Naive thymus-derived CD4-positive, alpha-beta T cell (primary cell): Measurements from ENCODE around the gene TMEM45A. TPM values are rescaled to one million over a fixed set of nuclear protein-coding genes. Genes with fewer than 3 reads are reported as not detected.

Experiments
- ATAC-seq: fragments of 150-1000 bp; cut with Tn5 transposase; 2 replicates; pipeline ENCODE4 v1.10.0; 2021; ENCODE audit warnings: mild to moderate bottlenecking, moderate library complexity
- CTCF ChIA-PET: fragments of 350-600 bp; sonication (Branson Sonifier 250); formaldehyde crosslinking; loops from one replicate; lab custom pipeline; 2021; ENCODE audit warnings: antibody characterized with exemption; lab: Charles Lee
- POLR2A ChIA-PET: fragments of 350-600 bp; sonication (Branson Sonifier 250); formaldehyde crosslinking; loops from one replicate; lab custom pipeline; 2021; ENCODE audit warnings: antibody characterized with exemption, inconsistent platforms; lab: Charles Lee
- DNase-seq, 9 donors: peaks; one replicate each; pipeline versions ENCODE4 v3.0.0 to v3.0.0-alpha.2; 2020 to 2022; ENCODE audit warnings: mixed read lengths in 1 of 9
- H3K27ac ChIP-seq: one replicate; pipeline ENCODE4 v1.7.0; 2013; ENCODE audit warnings: mild to moderate bottlenecking, low read depth, low read length, moderate library complexity
- H3K27me3 ChIP-seq, 2 donors: one replicate each; pipeline ENCODE4 v1.7.0; 2013; ENCODE audit warnings: low read length in 2 of 2, mild to moderate bottlenecking in 2 of 2, moderate library complexity in 2 of 2; ENCODE audit not compliant: control insufficient read depth in 2 of 2, insufficient read depth in 2 of 2
- H3K36me3 ChIP-seq, 3 experiments: 1 replicate in 2 of 3; 2 replicates in 1 of 3; pipeline ENCODE4 v1.7.0; 2013; ENCODE audit warnings: low read length in 3 of 3, mild to moderate bottlenecking in 3 of 3, moderate library complexity in 1 of 3; ENCODE audit not compliant: insufficient read depth in 3 of 3, control insufficient read depth in 2 of 3
- H3K4me1 ChIP-seq, 2 donors: one replicate each; pipeline ENCODE4 v1.7.0; 2013; ENCODE audit warnings: low read length in 2 of 2, mild to moderate bottlenecking in 2 of 2, moderate library complexity in 1 of 2; ENCODE audit not compliant: control insufficient read depth in 2 of 2, insufficient read depth in 2 of 2
- H3K4me3 ChIP-seq: 2 replicates; pipeline ENCODE4 v1.7.0; 2013; ENCODE audit warnings: mild to moderate bottlenecking, low read length
- H3K9me3 ChIP-seq, 3 experiments: 1 replicate in 2 of 3; 2 replicates in 1 of 3; pipeline ENCODE4 v1.7.0; 2013; ENCODE audit warnings: low read length in 3 of 3; ENCODE audit not compliant: control insufficient read depth in 2 of 3
- H3K27ac Mint-ChIP-seq, 9 donors: one replicate each; pipeline ENCODE4 v1.8.0; 2020 to 2022; ENCODE audit warnings: mixed read lengths in 9 of 9, mild to moderate bottlenecking in 8 of 9, moderate library complexity in 5 of 9, inconsistent platforms in 2 of 9
- H3K27me3 Mint-ChIP-seq, 5 donors: one replicate each; pipeline ENCODE4 v1.8.0; 2021 to 2022; ENCODE audit warnings: mixed read lengths in 5 of 5, mild to moderate bottlenecking in 1 of 5
- H3K36me3 Mint-ChIP-seq, 5 donors: one replicate each; pipeline ENCODE4 v1.8.0; 2020 to 2022; ENCODE audit warnings: mixed read lengths in 5 of 5, mild to moderate bottlenecking in 3 of 5, inconsistent platforms in 1 of 5
- H3K4me1 Mint-ChIP-seq, 7 donors: one replicate each; pipeline ENCODE4 v1.8.0; 2020 to 2022; ENCODE audit warnings: mixed read lengths in 7 of 7, mild to moderate bottlenecking in 3 of 7, inconsistent platforms in 1 of 7
- H3K4me3 Mint-ChIP-seq, 10 donors: one replicate each; pipeline ENCODE4 v1.8.0; 2020 to 2022; ENCODE audit warnings: mild to moderate bottlenecking in 10 of 10, mixed read lengths in 10 of 10, moderate library complexity in 6 of 10, inconsistent platforms in 2 of 10
- H3K9me3 Mint-ChIP-seq, 11 donors: one replicate each; pipeline ENCODE4 v1.8.0; 2020 to 2022; ENCODE audit warnings: mixed read lengths in 11 of 11, mild to moderate bottlenecking in 4 of 11, inconsistent platforms in 1 of 11, moderate library complexity in 1 of 11
- intact Hi-C, 2 donors: fragments of 100-400 bp; cut with micrococcal nuclease; formaldehyde crosslinking; loops; one replicate each; pipeline ENCODE4 v1.15.1; 2023
- polyA plus RNA-seq, 2 donors: library from polyadenylated mRNA; unstranded; fragments of 300-500 nt; fragmentation: Illumina TruSeq; gene quantifications; one replicate each; pipeline ENCODE4 v1.2.3, GENCODE V29; 2021
- total RNA-seq, 6 experiments: library from RNA in 5 of 6; stranded (reverse) in 5 of 6; gene quantifications; 1 replicate in 5 of 6; 2 replicates in 1 of 6; pipeline ENCODE4 v1.2.3 and lab custom pipeline; 2021 to 2026

TMEM45A gene
- total and polyA plus RNA-seq, 7 experiments from 2014 or later = 0.11 to 0.44 (median 0.21) TPM; not detected in 2

DNA sequence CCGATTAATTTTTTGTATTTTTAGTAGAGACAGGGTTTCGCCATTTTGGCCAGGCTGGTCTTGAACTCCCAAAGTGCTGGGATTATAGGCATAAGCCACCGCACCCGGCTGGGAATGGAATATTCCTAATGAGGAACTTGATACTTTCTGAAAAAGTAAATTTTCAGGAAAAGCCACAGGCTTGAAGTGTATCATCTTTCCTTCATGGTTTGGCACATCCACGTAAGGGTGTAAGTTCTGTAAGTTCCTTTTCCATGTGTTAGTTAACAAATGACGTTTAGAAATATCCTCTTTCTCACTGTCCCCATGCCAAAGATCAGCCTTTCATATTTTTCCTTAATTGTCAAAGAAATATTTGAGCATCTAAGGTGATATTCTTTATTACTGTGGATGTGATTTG, 24.9 kb downstream of the TMEM45A start:
- H3K27ac Mint-ChIP-seq = no peak overlapping the region
- ATAC-seq (no peak), DNase-seq (no peak)
- no peaks in the 10 kb centered on the region for H3K36me3 Mint-ChIP-seq
- peaks cover 0 to 7% (median 0%) of the 10 kb centered on the region in 7 donors for H3K4me1 Mint-ChIP-seq
- H3K27me3 ChIP-seq = no peaks in the 10 kb centered on the region
- no peaks in the 10 kb centered on the region for H3K4me1 ChIP-seq
- intact Hi-C loops = no loop called here
- no peak overlapping the region for H3K27ac ChIP-seq
- no peaks in the 10 kb centered on the region for H3K36me3 ChIP-seq
- ChIA-PET POLR2A (no interaction called here), CTCF (no interaction called here)
- peaks cover 0 to 2% (median 0%) of the 10 kb centered on the region in 11 donors for H3K9me3 Mint-ChIP-seq
- H3K27me3 Mint-ChIP-seq = no peaks in the 10 kb centered on the region
- no peak overlapping the region for H3K4me3 Mint-ChIP-seq
- no peaks in the 10 kb centered on the region for H3K9me3 ChIP-seq
- no peak overlapping the region for H3K4me3 ChIP-seq

- no peaks in the 10 kb centered on the region for H3K9me3 ChIP-seq
Observed at GRCh38 chr3:100518244-100518643, 25.8 kb downstream of the TMEM45A start.

GRCh38 chr3:100518983-100519382, 26.6 kb downstream of the TMEM45A start:
- H3K27ac Mint-ChIP-seq = no peak overlapping the region
- no peak overlapping the region for H3K4me3 ChIP-seq
- intact Hi-C loops = no loop called here
- POLR2A ChIA-PET = no interaction called here
- no peaks in the 10 kb centered on the region for H3K27me3 ChIP-seq
- DNase-seq (no peak), ATAC-seq (no peak)
- no peak overlapping the region for H3K27ac ChIP-seq
- H3K4me3 Mint-ChIP-seq = no peak overlapping the region
- no peaks in the 10 kb centered on the region for H3K36me3 ChIP-seq
- peaks cover 0 to 2% (median 0%) of the 10 kb centered on the region in 5 donors for H3K27me3 Mint-ChIP-seq
- H3K4me1 ChIP-seq = no peaks in the 10 kb centered on the region
- CTCF ChIA-PET = no interaction called here
- H3K36me3 Mint-ChIP-seq = no peaks in the 10 kb centered on the region
- H3K4me1 Mint-ChIP-seq = peaks cover 0 to 7% (median 0%) of the 10 kb centered on the region in 7 donors
- peaks cover 0 to 2% (median 0%) of the 10 kb centered on the region in 11 donors for H3K9me3 Mint-ChIP-seq
- no peaks in the 10 kb centered on the region for H3K9me3 ChIP-seq

More at GRCh38 chr3:100518244-100518643, 25.8 kb downstream of the TMEM45A start:
- no peak overlapping the region for H3K4me3 ChIP-seq
- no peaks in the 10 kb centered on the region for H3K36me3 Mint-ChIP-seq
- H3K27ac ChIP-seq = no peak overlapping the region
- no peaks in the 10 kb centered on the region for H3K4me1 ChIP-seq
- POLR2A ChIA-PET = no interaction called here
- peaks cover 0 to 2% (median 0%) of the 10 kb centered on the region in 11 donors for H3K9me3 Mint-ChIP-seq
- no peak overlapping the region for H3K4me3 Mint-ChIP-seq
- no peak for DNase-seq
- no peaks in the 10 kb centered on the region for H3K27me3 Mint-ChIP-seq
- H3K36me3 ChIP-seq = no peaks in the 10 kb centered on the region
- CTCF ChIA-PET = no interaction called here
- no peaks in the 10 kb centered on the region for H3K27me3 ChIP-seq
- ATAC-seq = no peak
- intact Hi-C loops = no loop called here
- peaks cover 0 to 7% (median 0%) of the 10 kb centered on the region in 7 donors for H3K4me1 Mint-ChIP-seq
- H3K27ac Mint-ChIP-seq = no peak overlapping the region

DNA sequence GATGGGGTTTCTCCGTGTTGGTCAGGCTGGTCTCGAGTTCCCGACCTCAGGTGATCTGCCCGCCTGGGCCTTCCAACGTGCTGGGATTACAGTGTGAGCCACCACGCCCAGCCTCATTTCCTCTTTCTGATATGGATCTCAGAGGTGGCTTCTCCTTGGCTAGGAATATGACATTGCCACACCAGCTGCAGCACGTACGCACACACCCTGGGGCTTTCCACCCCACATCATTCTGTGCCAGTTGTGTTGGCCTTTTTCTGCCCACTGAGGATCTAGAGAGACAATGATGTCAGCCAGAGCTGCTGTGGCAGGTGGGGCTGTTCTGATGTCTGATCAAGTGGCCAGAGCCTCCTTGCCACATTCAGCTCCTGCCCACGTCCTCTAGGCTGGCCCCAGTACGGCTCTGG, 29.0 kb downstream of the TMEM45A start:
- ChIA-PET POLR2A (no interaction called here), CTCF (no interaction called here)
- no peaks in the 10 kb centered on the region for H3K36me3 ChIP-seq
- H3K27ac Mint-ChIP-seq = no peak overlapping the region
- no peaks in the 10 kb centered on the region for H3K27me3 ChIP-seq
- H3K27me3 Mint-ChIP-seq = peaks cover 2 to 14% (median 10%) of the 10 kb centered on the region in 5 donors
- H3K27ac ChIP-seq = no peak overlapping the region
- no peak overlapping the region for H3K4me3 Mint-ChIP-seq
- peaks cover 0 to 2% (median 0%) of the 10 kb centered on the region in 7 donors for H3K4me1 Mint-ChIP-seq
- no peak overlapping the region for H3K4me3 ChIP-seq
- ATAC-seq = peak; percentile 83
- no peaks in the 10 kb centered on the region for H3K36me3 Mint-ChIP-seq
- no peak for DNase-seq
- H3K9me3 ChIP-seq = no peaks in the 10 kb centered on the region
- H3K9me3 Mint-ChIP-seq = peaks cover 0 to 1% (median 0%) of the 10 kb centered on the region in 11 donors
- H3K4me1 ChIP-seq = no peaks in the 10 kb centered on the region
- intact Hi-C loops = no loop called here

DNA sequence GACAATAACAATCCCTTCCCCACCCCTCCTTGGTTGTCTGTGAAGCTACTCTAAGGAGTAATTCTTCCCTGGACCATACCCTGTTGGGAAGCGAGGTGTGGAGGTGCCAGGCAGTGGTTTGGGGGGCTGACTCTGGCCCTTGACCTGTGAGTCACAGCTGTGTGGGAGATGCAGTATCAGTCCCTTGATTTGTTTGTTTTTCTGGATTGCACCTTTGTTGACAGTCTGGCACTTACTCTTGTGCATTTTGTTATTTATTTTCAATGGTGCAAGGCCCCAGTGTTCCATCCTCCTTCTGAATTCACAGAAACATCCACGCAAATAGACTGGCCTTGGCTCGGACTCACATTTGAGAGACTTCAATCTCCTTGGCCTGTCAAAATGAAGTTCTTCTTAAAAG, 29.7 kb downstream of the TMEM45A start:
- intact Hi-C loops = no loop called here
- Mint-ChIP-seq H3K9me3 (peaks cover 0 to 1% (median 0%) of the 10 kb centered on the region in 11 donors), H3K4me1 (no peaks in the 10 kb centered on the region), H3K27ac (no peak overlapping the region), H3K36me3 (no peaks in the 10 kb centered on the region), H3K27me3 (peaks cover 2 to 14% (median 10%) of the 10 kb centered on the region in 5 donors), H3K4me3 (no peak overlapping the region)
- ChIA-PET CTCF (no interaction called here), POLR2A (no interaction called here)
- Histone ChIP-seq H3K4me3 (no peak overlapping the region), H3K27me3 (no peaks in the 10 kb centered on the region), H3K27ac (no peak overlapping the region), H3K9me3 (no peaks in the 10 kb centered on the region), H3K36me3 (no peaks in the 10 kb centered on the region), H3K4me1 (no peaks in the 10 kb centered on the region)
- no peak for ATAC-seq
- DNase-seq = no peak

DNA sequence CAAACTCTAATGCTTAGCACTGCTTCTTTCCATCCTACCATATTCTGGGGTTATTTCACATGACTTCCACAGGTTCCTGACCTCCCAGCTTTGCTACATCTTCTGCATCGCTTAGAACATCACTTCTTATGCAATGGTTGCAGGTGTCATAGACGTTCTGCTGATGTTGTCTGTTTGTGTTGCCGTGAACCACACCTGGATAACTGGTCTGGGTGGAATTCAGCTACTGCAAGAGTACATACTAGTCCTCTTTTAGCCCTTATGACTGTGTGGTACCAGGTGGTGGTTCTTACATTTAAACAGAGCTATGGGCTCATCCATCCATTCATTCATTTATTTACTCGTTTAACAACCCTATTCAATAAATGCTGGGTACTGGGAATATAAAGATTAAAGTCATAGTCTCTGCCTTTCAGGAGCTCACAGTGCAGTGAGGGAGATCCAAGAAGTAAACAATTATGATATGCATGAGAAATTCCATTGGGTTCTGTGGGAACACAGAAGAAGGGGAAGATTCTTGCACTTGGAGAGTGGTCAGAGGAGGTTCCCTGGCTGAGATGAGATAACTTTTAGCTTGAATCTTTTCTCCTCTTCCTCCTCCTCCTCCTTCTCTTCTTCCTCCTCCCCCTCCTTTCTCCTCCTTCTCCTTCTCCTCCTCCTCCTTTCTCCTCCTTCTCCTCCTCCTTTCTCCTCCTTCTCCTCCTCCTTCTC, 30.8 kb downstream of the TMEM45A start:
- H3K36me3 ChIP-seq = no peaks in the 10 kb centered on the region

More for the DNA sequence above, 30.8 kb downstream of the TMEM45A start:
- ChIA-PET CTCF (interaction anchor here (0.7 kb wide), 1 partner anchor 1202 kb away, joined by 3 read pairs; no protein-coding TSS in a partner anchor), POLR2A (no interaction called here)
- H3K27me3 ChIP-seq = no peaks in the 10 kb centered on the region
- H3K4me3 Mint-ChIP-seq = no peak overlapping the region
- no peaks in the 10 kb centered on the region for H3K4me1 Mint-ChIP-seq
- H3K9me3 Mint-ChIP-seq = peaks cover 0 to 1% (median 0%) of the 10 kb centered on the region in 11 donors
- H3K27me3 Mint-ChIP-seq = peaks cover 3 to 18% (median 10%) of the 10 kb centered on the region in 5 donors
- DNase-seq (no peak), ATAC-seq (no peak)
- H3K4me1 ChIP-seq = no peaks in the 10 kb centered on the region
- H3K4me3 ChIP-seq = no peak overlapping the region
- no peaks in the 10 kb centered on the region for H3K9me3 ChIP-seq
- intact Hi-C loops = no loop called here
- H3K36me3 Mint-ChIP-seq = no peaks in the 10 kb centered on the region
- H3K27ac ChIP-seq = no peak overlapping the region
- no peak overlapping the region for H3K27ac Mint-ChIP-seq
